Activated T-cell treated with anti-CD3 and anti-CD28 coated beads for 24 hours (primary cell): ENCODE results near the gene ISOC2.
"Not testable (repeated sequence)": the region's sequence is repeated elsewhere in the genome, so short reads cannot be mapped to it uniquely, and the experiment has no call there.

Source experiments
- DNase-seq: peaks from one replicate; pipeline ENCODE4 v3.0.0-alpha.2; 2020; ENCODE audit warnings: low read depth

Gene ISOC2

DNA sequence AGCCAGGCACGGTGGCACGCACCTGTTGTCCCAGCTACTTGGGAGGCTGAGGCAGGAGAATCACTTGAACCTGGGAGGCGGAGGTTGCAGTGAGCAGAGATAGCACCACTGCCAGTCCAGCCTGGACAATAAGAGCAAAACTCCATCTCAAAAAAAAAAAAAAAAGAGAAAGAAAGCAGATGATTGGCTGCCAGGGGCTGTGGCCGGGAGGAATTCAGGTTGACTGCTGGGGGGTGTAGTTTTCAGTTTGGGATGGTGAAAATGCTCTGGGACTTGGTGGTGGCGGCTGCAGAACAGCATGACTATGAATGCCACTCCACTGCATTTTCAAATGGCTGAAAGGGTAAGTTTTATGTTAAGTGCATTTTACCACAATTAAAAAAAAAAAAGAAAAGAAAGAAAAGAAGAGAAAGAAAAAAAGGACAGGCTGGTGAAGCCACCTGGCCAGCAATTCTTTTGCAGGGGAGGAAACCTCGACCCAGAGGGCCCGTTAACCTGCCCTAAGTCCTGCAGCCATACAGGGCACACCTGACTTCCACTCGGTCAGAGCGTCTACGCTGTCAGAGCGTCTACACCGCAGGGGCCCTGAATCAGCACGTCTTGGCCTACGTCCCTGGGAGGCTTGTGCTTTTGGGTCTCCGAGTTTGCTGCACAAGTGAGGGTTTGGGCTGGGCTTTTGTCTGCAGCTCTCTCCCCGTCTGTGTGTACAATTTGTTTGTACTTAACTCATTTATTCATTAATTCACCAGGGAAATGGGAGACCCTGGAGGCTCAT, 3.6 kb downstream of the ISOC2 start:
- DNase-seq: no peak

DNA sequence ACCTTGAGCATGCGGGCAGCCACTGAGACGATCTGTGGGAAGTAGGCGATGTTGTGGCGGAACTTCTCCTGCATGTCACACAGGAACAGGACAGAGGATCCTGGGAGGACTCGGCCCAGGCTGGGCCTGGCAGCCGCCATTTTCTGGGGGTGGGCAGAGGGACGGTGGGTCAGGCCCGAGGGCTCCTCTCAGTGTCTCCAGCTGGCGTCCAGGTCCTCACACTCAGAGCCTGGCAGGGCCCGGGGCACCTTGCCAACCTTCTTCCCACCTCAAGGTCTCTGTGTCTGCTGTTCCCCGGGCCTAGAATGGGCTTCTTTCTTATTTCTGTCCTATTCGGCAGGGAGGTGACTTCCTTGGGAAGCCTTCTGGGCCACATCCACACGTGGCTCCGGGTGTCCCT, 5.1 kb downstream of the ISOC2 start:
- no peak for DNase-seq

DNA sequence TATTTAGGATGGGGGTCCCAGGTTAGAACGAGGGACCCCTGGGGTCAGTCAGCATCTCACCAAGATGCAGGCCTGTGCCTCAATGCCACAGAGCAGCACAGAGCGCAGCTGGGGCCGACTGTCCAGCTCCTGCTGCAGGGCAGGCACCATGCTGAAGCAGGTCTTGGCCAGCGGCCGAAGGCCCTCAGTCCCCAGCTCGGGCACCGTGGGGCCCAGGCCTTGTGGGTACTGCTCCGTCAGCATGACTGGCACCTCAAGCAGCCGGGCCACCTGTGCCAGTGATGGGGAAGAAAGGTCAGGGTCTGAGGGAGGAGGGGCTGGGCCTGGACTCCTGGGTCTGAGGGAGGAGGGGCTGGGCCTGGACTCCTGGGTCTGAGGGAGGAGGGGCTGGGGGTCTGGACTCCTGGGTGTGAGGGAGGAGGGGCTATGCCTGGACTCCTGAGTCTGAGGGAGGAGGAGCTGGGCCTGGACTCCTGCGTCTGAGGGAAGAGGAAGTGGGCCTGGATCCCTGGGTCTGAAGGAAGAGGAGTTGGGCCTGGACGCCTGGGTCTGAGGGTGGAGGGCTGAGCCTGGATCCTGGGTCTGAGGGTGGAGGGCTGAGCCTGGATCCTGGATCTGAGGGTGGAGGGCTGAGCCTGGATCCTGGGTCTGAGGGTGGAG, 5.7 kb downstream of the ISOC2 start:
- no peak for DNase-seq

DNA sequence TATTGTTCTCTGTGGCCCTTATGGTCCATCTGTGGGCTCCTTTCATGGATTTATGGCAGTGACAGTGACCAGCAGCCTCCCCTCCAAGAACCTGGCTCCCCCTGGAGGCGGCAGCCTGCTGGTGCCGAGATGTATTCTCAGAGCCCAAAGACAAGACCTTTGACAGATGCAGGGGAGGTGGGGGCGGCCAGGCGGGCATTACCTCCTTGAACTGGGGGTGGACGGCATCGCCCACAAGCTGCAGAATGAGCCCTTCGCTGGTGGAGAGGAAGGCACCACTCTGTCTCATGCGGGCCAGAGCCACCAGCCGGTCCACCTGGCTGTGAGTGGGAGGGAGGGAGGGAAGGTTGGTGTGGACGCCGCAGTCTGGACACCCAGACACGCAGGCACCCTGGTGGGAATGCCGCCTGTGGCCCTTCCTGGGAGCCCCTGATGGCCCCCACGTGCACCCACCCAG, 6.6 kb downstream of the ISOC2 start:
- no peak for DNase-seq

DNA sequence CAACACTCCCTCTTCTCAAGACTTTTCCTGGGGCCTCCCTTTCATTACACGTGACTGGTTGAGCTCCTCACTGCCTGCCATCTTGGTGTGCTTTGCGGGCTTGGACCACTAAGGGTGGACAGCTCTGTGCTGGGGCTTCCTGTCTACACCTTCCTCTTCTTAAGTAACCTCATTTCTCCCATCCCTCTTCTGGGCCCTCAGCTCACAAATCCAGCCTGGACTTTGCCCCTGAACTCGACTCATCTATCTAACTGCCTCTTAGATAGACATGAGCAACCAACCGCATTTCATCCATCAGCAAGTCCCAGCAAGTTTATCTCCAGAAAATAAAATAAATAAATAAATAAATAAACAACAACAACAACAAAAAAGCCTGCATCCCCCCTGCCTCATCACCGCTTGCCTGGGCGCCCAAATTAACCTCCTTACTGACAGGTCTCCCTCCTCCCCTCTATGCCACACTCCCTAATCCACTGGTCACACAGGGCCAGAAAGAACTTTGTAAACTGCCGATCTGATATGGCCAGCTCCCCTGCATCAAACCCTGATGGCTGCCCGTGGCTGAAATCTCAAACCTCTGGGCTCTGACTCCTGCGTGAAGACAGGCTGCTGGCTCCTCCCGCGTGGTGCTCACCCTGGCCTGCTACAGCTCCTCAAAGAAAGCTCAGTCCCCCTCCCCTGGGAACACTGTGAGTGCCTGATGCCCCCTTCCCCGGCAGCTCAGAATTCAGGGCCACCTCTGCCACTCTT, 7.8 kb downstream of the ISOC2 start:
- no peak for DNase-seq

DNA sequence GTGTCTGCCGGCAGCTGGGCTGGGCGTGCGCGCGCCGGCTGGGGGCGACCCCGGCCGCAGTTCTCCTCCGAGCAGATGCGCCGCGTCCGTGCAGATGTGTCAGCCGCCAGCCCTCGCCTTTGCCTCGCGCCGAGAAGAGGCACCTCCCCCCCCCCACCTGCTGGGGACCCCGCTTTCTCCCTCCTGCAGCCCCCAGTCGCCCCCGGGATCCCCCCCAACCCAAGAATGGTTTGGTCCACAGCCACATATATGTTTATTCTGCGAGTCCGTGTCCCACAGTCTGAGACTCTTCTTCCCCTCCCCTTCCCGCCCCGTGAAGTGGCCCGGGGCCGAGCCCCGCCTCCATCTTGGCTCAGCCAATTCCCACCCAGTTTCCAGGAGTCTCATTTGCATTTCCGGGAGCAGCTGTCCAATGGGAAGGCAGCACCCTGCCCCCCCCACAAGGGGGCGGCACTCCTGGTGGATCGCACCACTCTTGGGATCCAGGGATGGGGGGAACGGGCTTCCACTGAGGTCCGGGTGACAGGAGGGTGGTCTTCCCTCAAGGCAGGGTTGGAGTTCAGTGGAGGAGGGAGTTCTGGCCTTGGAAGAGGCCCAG, 8.6 kb downstream of the ISOC2 start:
- DNase-seq: no peak

DNA sequence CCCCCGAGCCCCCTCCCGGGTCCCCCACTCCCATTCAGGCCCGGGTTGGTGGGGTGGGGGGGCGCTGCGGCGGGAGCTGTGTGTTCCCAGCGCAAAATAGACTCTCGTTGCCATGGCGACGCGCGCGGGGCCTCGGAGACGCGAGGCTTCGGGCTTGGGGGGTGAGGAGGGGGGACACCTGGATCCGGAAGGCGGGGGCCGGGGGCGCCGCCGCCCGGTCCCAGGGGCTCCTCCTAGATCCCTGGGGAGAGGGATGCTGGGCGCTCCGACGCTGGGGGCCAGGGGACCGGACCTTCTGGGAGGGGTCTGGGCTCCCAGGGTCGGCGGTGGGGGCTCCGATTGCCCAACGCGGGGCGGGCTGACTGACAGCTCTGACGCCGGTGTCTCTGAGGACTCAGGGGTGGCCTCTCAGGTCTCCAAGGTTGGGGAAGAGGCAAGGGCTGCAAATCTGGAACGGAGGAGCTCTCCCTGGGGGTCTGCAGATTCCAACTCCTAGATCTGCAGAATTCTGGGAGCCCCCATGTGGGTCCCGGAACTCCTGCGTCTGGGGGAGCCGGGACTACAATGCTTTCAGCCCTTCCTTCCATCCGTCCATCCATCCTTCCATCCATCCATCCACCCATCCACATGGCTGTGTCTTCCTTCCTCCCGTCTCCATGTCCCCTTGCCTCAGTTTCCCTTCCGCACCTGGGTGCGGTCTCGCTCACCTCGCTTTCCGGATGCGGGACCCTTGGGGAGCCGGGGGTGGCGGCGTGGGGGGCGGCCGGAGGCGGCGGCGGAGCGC, 9.3 kb downstream of the ISOC2 start:
- no peak for DNase-seq

DNA sequence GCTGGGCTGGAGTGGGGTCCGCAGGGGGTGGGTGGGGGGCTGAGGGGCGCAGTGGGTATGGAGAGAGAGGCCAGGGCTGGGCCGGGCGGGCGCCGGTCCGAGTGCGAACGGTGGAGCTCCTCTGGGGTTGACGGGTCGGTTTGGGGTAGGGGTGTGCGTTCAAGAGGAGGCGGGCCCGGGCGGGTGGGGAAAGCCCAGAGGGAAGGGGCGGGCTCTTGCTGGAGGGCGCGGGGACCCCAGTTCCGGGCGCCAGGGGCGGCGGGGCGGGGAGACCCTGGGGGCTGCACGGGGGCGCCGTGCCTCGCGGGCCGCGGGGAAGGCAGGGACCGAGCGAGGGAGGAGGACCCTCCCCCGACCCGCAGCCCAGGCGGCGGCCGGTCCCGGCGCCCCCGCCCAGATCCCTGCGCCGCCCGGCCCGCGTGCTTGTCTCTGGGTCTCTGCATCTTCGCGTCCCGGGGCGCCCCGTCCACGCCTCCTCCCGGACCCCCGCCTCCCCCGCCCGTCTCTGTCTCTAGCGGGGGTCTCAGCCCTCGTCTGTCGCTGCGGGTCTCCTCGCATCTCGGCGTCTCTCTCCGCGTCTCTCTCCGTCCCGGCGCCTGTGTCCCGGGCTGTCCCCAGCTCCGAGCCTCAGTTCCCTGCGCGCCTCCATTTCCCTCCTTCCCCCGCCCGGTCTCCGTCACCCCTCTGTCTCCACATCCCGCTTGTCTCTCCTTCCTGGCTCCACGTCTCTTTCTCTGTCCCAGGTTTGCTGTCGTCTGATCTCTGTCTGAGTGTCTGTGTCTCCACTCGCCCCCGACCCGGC, 10.1 kb downstream of the ISOC2 start:
- DNase-seq: no peak

DNA sequence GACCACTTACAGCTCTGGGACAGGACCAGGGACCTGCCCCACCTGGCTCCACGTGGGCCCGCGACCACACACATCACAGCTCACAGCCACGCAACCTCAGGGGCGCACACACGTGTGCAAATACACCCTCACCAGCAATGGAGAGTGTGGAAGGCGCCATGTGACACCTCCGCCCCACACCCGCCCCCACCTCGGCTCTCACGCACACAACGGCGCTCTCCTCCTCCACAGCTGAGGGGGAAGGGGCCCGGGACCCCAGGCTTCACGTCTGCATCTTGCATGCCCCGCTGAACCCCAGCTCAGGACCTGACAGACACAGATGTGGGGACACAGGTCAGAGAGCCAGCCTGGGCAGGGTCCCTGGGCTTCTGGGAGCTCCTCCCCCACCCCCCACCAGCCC, 12.0 kb downstream of the ISOC2 start:
- DNase-seq: no peak

DNA sequence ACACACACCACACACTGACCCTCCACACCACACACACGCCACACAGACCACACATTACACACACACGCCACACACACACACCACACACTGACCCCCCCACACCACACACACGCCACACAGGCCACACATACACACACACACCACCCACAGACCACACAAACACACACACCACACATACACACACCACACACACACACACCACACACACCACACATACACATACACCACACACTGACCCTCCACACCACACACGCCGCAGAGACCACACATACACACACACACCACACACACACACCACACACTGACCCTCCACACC, 13.3 kb downstream of the ISOC2 start:
- DNase-seq: not testable (repeated sequence)

DNA sequence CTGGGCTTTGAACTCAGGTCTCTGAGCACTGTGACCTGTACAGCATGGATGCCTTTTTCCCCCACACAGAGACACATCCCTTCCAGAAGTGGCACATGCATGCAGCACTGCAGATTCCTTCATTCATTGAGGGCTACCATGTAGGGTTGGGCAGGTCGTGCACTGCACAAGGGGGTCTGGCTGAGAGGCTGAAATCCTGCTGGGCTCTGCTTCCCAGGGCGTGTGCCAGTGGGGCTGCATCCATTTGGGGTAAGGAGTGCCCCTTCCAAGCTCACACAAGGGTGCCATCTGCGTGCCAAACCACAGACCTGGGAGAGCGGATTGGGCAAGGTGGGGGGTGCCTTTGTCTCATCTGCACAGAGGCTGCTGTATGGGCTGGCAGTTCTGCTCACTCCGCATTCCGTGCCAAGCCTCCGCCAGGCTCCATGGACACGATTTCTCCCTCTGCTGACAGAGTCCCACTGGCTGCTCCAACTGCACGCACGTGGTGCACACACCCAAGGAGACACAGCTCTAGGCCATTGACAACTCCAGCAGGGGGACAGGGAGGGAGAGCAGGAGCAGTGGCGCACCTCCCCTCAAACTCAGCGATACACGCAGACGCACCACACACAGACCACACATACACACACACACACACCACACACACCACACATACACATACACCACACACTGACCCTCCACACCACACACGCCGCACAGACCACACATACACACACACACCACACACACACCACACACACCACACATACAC, 13.8 kb downstream of the ISOC2 start:
- no peak for DNase-seq

DNA sequence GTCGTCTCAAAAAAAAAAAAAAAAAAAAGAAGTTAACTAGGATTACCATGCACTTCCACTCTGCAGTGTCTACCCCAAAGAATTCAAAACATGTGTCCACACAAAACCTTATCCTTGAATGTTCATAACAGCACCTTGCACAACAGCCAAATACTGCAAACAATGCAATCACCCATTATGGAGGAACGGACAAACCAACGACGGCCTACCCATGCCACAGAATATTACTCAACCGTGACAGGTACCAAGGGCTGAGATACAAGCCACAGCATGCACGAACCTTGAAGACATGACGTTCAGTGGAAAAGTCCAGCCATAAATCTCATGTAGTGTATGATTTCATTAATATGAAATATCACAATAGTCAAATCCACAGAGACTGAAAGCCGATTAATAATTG, 15.4 kb downstream of the ISOC2 start:
- DNase-seq: no peak

DNA sequence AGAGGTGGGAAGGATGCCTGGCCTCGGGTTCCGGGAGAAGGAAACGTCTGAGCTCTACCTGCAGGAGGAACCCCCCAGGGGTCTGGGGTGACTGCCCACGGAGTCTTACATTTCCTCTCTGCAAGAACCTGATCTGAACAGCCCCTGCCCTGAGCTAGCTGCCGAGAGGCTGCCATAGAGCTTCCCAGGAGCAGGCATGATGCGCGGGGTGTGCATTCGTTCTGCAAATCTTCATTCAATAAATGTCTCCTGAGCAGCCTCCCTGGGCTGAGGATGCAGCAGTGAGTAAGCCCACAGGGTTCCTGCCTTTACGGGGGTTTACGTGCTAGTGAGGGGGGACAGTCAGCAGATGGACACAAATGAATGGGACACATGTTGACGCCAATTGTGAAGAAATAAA, 16.8 kb downstream of the ISOC2 start:
- no peak for DNase-seq

DNA sequence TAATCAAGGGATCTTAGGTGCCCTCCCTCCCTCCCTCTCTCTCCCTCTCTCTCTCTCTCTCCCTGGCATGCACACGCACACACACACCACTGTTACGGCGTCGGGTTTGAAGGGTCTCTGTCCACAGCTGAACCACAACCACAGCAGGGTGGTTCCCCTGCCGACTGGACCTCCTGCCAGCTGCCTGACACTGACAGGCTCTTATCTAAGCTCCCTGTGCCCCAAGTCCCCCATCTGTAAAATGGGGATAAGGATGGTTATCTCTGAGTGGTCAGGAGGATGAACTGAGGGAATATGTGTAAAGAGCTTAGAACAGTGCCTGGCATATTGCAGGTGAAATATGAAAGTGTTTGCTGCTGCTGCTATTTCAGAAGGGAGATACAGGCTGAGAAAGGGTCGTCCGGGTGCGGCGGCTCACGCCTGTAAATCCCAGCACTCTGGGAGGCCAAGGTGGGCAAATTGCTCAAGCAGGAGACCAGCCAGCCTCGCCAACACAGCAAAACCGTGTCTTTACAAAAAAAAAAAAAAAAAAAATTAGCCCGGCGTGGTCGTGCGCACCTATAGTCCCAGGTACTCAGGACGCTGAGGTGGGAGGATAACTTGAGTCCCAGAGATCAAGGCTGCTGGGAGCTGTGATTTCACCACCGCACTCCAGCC, 17.5 kb downstream of the ISOC2 start:
- no peak for DNase-seq

DNA sequence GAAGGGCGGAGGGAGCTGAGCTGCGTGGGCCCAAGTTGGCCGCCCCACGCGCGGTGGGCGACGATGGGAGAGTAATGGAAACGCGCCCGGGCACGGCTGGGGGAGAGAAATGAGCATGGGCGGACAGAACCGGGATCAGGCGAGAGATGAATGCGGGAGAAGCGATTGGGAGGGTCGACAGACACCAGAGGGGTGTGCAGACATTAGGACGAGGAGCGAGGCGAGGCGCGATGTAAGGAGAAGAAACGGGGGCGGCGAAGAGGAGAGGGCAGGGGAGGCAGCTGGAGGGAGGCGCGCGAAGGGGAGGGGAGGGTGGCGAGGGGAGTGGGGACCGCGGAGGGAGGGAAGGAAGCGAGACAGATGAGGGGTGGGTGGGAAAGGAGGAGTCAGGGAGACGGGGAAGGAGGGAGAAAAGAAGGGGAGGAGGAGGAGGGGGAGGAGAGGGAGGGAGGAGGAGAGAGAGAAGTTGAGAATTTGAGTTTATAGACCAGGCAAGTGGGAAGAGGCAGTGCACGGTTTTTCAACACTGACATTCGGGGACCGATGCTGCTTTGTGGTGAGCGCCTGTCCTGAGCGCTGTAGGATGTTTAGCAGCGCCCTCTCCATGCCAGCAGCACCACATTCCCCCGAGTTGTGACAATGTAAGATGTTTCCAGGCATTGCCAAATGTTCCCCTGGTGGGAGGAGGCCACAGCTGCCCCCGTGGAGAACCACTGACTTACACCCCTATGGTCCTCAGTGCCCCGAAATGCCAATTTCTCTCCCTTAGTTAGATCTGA, 18.2 kb downstream of the ISOC2 start, which contains the start of gene SHISA7:
Gene SHISA7 (minus strand): TSS at position 256 of the 779 bp plus-strand sequence. CDS start 437 bp downstream, outside the sequence.
- no peak for DNase-seq

DNA sequence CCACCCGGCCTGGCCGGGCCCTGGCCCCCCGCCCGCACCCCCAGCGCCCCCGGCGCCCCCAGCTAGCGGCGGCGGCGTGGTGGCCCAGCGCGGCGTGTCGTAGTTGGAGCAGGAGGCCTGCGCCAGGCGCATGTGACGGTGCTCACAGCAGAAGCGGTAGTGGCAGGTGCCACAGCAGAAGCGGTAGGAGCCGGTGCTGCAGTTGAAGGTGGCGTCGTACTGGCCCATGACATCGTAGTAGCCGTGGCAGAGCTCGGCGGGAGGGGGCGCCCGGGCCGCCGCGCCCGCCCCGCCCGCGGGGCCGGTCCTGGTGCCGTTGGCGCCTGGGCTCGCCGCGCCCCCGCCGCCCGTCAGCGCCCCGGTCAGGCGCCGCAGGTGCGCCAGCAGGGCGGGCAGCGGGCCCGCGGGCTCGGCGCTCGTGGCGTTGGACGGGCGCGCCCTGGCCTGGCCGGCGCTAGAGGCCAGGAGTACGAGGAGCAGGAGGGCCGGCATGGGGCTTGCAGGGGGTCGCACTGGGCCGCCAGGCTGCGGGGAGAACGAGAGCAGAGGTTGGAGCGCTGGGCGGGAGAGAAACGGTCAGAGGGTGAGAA, 19.0 kb downstream of the ISOC2 start:
- DNase-seq: no peak

DNA sequence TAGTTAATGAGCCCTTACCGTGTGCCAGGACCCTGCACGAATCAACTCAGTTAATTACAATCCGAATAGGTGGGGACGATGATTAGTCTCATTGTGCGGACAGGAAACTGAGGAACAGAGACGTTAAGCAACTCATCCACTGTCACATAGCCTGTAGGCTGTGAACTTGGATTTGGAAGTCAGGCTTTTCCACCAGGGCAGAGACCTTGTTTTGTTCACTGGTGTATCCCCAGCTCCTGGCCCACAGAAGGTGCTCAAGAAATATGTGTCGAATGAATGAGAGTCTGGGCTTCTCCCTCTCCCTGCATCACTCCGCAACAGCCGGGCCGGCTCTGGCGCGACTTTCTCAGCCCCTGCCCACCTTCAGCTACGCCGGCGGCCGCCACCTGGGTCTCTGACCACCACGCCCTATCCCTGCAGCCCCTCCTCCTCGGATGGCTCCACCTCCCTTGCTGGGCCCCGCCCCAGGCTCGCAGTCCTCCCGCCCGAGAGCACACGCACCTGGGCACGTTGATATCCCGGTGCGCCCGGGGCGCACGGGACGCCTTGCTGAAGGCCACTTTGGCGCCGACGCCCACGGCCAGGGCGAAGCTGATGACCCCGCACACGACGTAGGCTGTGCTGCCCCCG, 19.6 kb downstream of the ISOC2 start:
- DNase-seq: no peak

DNA sequence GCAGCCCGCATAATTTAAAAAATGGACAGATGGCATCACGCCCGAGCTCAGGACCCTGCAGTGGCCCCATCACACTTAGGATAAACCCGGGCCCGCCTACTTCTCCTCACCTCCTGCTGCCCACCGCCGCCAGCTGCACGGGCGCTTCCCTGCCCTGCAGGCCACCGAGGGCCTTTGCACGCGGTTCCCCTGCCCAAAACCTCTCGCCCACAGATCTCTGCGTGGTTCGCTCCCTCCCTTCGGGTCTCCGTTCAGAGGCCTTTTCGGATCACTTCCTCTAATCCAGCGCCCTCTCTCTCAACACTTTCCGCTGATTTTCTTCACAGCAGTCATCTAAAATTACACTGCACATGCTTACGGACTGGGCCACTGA, 20.1 kb downstream of the ISOC2 start:
- no peak for DNase-seq
